ENCODE measurements around the gene PTPRN2.

The PTPRN2 gene

GRCh38 chr7:157525491-157525915 lies 1062.1 kb downstream of the PTPRN2 start:
- no peak overlapping the region for H3K9ac ChIP-seq (ENCODE audit: low read depth, low read length)
- H3K9me3 ChIP-seq (ENCODE audit: control insufficient read depth, insufficient read depth, low read length) = no peaks in the 10 kb centered on the region
- H3K36me3 ChIP-seq (ENCODE audit: insufficient read depth, low read length) = no peaks in the 10 kb centered on the region
- H3K4me1 ChIP-seq (ENCODE audit: insufficient read depth, low read length) = no peaks in the 10 kb centered on the region

- Histone ChIP-seq H3K9me3 (ENCODE audit: control insufficient read depth, insufficient read depth, low read length) (no peaks in the 10 kb centered on the region), H3K36me3 (ENCODE audit: insufficient read depth, low read length) (no peaks in the 10 kb centered on the region), H3K4me1 (ENCODE audit: insufficient read depth, low read length) (no peaks in the 10 kb centered on the region), H3K9ac (ENCODE audit: low read depth, low read length) (no peak overlapping the region)
These were observed 1062.9 kb downstream of the PTPRN2 start for GRCh38 chr7:157524731-157525130.

- Histone ChIP-seq H3K9me3 (ENCODE audit: control insufficient read depth, insufficient read depth, low read length) (no peaks in the 10 kb centered on the region), H3K9ac (ENCODE audit: low read depth, low read length) (no peak overlapping the region), H3K4me1 (ENCODE audit: insufficient read depth, low read length) (no peaks in the 10 kb centered on the region), H3K36me3 (ENCODE audit: insufficient read depth, low read length) (no peaks in the 10 kb centered on the region)
These were observed 1063.7 kb downstream of the PTPRN2 start for GRCh38 chr7:157523766-157524421.

- no peak overlapping the region for H3K9ac ChIP-seq (ENCODE audit: low read depth, low read length)
- H3K9me3 ChIP-seq (ENCODE audit: control insufficient read depth, insufficient read depth, low read length) = no peaks in the 10 kb centered on the region
- no peaks in the 10 kb centered on the region for H3K4me1 ChIP-seq (ENCODE audit: insufficient read depth, low read length)
- H3K36me3 ChIP-seq (ENCODE audit: insufficient read depth, low read length) = no peaks in the 10 kb centered on the region
These were observed 1064.3 kb downstream of the PTPRN2 start for GRCh38 chr7:157523371-157523765.

DNA sequence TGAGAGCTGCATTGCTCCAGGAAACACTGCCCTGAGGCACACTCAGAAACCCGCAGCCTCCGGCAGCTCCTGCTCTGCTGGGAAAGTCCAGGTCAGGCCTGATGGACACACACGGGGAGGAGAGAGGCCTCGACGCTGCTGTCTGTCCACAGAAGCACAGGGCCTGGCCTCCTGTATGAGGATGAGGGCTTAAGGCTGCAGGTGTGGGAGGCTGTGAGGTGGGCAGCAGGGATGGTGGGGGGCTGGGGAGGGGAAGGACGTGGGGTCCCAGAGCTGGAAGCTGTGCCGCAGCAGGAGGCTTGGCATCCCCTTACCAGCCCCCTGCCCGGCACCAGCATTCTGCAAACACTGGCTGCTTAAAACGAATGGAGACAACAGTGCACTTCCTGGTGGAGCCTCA lies 1064.7 kb downstream of the PTPRN2 start:
- H3K4me1 ChIP-seq (ENCODE audit: insufficient read depth, low read length) = no peaks in the 10 kb centered on the region
- no peaks in the 10 kb centered on the region for H3K36me3 ChIP-seq (ENCODE audit: insufficient read depth, low read length)
- H3K9ac ChIP-seq (ENCODE audit: low read depth, low read length) = no peak overlapping the region
- H3K9me3 ChIP-seq (ENCODE audit: control insufficient read depth, insufficient read depth, low read length) = no peaks in the 10 kb centered on the region

DNA sequence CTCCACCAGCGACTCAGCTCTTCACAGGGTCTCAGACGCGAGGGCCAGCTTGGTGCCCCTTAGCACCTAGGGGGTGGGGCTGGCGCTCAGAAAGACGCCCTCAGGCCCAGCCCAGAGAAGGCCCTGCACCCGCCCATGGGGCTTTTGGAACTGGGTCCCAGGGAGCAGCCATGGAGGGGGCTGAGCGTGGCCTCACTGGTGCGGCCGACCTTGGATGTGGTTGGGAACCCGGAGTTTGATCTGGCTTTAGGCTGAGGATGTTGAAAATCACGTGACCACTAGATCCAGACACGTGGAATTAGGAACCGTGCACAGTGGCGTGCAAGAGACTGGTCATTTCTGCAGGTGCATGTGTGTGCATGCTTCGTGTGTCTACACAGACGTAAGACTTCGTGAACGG lies 1065.4 kb downstream of the PTPRN2 start:
- Histone ChIP-seq H3K9ac (ENCODE audit: low read depth, low read length) (no peak overlapping the region), H3K4me1 (ENCODE audit: insufficient read depth, low read length) (no peaks in the 10 kb centered on the region), H3K9me3 (ENCODE audit: control insufficient read depth, insufficient read depth, low read length) (no peaks in the 10 kb centered on the region), H3K36me3 (ENCODE audit: insufficient read depth, low read length) (no peaks in the 10 kb centered on the region)

GRCh38 chr7:157521752-157522151 lies 1065.9 kb downstream of the PTPRN2 start:
- no peak overlapping the region for H3K9ac ChIP-seq (ENCODE audit: low read depth, low read length)
- no peaks in the 10 kb centered on the region for H3K4me1 ChIP-seq (ENCODE audit: insufficient read depth, low read length)
- H3K9me3 ChIP-seq (ENCODE audit: control insufficient read depth, insufficient read depth, low read length) = no peaks in the 10 kb centered on the region
- no peaks in the 10 kb centered on the region for H3K36me3 ChIP-seq (ENCODE audit: insufficient read depth, low read length)

DNA sequence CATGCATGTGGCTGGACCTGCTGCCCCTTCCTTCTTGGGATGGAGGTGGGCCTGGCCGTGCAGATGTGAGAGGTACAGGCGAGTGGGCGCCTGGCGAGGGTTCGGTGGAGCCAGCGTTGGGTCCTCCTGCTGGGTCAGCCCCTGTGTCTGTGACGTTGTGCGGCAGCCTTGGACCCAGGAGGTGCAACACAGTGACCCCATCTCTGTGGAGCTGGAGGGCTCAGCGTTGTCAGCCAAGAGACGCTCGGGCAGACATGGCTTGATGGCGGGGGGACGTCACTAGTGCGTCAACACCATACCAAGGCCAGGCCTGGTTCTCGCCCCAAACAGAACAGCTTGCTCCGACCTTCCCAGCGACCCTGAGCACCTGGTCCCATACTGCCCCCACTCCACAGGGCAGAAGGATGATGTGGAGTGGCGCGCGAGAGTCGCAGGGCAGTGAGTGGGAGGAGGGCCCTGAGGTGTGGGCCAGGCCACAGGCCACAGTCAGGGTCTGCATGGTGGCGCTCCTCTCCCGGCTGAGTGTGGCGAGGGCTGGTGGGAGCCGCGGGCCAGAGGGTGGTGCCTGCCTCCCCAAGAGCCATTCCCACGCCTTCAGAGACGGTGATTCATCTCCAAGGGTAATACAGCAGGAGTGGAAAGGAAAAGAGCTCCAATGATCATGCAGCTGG lies 1066.4 kb downstream of the PTPRN2 start:
- Histone ChIP-seq H3K4me1 (ENCODE audit: insufficient read depth, low read length) (no peaks in the 10 kb centered on the region), H3K9me3 (ENCODE audit: control insufficient read depth, insufficient read depth, low read length) (no peaks in the 10 kb centered on the region; the same call in 1 of the 2 replicates), H3K36me3 (ENCODE audit: insufficient read depth, low read length) (no peaks in the 10 kb centered on the region), H3K9ac (ENCODE audit: low read depth, low read length) (no peak overlapping the region)

DNA sequence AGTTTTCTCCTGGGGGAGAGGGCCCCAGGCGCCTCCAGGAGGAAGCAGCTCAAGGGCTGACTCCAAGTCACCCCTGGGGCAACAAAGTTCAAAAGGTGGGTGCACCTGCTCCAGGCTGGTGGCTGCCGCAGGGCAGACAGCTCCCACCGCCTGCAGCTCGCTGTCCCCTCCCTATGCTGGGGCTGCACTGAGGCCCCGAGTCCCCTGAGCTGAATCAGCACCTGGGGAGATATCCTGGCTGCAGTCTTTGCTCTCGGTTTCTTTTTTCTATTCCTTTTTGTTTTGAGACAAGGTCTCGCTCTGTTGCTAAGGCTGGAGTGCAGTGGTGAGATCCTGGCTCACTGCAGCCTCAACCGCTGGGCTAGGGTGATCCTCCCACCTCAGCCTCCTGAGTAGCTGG lies 1067.4 kb downstream of the PTPRN2 start:
- no peaks in the 10 kb centered on the region for H3K4me1 ChIP-seq (ENCODE audit: insufficient read depth, low read length)
- H3K9ac ChIP-seq (ENCODE audit: low read depth, low read length) = no peak overlapping the region
- no peaks in the 10 kb centered on the region for H3K36me3 ChIP-seq (ENCODE audit: insufficient read depth, low read length)
- H3K9me3 ChIP-seq (ENCODE audit: control insufficient read depth, insufficient read depth, low read length) = no peaks in the 10 kb centered on the region; the same call in 1 of the 2 replicates

GRCh38 chr7:157519798-157520244 lies 1067.8 kb downstream of the PTPRN2 start:
- H3K4me1 ChIP-seq (ENCODE audit: insufficient read depth, low read length) = no peaks in the 10 kb centered on the region
- H3K9me3 ChIP-seq (ENCODE audit: control insufficient read depth, insufficient read depth, low read length) = no peaks in the 10 kb centered on the region; the same call in 1 of the 2 replicates
- no peak overlapping the region for H3K9ac ChIP-seq (ENCODE audit: low read depth, low read length)

GRCh38 chr7:157519246-157519645 lies 1068.4 kb downstream of the PTPRN2 start:
- Histone ChIP-seq H3K36me3 (ENCODE audit: insufficient read depth, low read length) (no peaks in the 10 kb centered on the region), H3K9ac (ENCODE audit: low read depth, low read length) (no peak overlapping the region), H3K4me1 (ENCODE audit: insufficient read depth, low read length) (no peaks in the 10 kb centered on the region), H3K9me3 (ENCODE audit: control insufficient read depth, insufficient read depth, low read length) (no peaks in the 10 kb centered on the region; the same call in 1 of the 2 replicates)

More at GRCh38 chr7:157519798-157520244, 1067.8 kb downstream of the PTPRN2 start:
- H3K36me3 ChIP-seq (ENCODE audit: insufficient read depth, low read length) = no peaks in the 10 kb centered on the region

DNA sequence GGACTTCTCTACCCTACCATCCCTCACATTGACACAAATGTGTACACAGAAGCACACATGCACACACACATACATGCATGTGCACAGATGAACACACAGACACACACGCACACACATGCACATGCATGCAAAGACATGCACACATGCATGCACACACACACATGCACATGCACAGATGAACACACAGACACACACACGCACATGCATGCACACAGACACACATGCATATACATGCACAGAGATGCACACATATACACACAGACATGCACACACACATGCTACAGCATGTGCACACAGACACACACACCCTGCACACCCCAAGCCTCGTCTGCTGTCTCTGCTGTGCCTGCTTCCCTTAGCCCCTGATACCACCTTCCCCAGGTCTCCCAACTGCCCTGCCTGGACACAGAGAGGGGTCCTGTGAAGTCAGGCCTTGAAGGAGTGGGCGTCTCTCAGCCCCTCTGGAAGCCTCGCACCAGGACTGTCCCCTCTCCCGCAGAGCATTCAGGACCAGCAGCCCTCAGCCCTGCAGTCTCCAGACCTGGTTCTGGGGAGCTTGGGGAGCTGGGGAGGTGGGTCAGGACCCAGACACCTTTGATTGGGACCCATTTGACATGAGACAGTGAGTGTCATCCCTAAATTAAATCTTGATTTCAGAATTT lies 1069.0 kb downstream of the PTPRN2 start:
- Histone ChIP-seq H3K4me1 (ENCODE audit: insufficient read depth, low read length) (no peaks in the 10 kb centered on the region), H3K9ac (ENCODE audit: low read depth, low read length) (no peak overlapping the region), H3K9me3 (ENCODE audit: control insufficient read depth, insufficient read depth, low read length) (no peaks in the 10 kb centered on the region; the same call in 1 of the 2 replicates), H3K36me3 (ENCODE audit: insufficient read depth, low read length) (no peaks in the 10 kb centered on the region)

DNA sequence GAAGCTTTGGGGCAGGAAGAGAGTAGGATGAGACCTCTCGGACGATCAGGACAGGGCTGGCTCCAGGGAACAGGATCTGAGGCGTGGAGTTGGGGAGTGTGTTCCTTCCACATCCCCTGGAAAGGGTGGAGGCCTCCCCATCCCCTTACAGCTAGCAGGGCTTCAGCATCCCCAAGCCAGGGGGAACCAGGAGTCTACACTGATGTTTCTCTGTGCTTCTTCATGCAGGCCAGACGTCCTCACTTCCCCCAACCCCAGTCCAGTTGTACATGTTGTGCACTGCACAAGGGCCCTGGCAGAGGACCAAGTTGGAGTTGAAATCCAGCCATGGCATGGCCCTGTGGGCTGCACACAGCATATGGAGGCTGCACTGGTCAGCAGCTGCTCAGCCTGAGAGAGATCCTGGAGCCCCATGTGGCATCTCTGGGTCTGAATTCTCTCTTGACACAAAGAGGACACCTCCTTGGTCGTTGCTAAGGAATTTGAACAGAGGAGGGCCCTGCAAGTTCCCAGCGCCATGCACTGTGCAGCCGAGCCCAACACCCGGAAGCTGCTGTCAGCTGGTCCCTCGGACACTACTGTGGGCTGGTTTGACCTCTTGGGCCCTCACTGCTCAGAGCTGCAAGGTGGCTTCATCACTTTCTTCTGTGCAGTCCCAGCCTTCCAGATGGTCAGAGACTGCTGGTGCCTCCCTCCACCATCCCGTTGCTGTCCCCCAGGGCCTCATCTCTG lies 1069.7 kb downstream of the PTPRN2 start:
- Histone ChIP-seq H3K36me3 (ENCODE audit: insufficient read depth, low read length) (no peaks in the 10 kb centered on the region), H3K9me3 (ENCODE audit: control insufficient read depth, insufficient read depth, low read length) (no peaks in the 10 kb centered on the region; the same call in 1 of the 2 replicates), H3K9ac (ENCODE audit: low read depth, low read length) (no peak overlapping the region), H3K4me1 (ENCODE audit: insufficient read depth, low read length) (no peaks in the 10 kb centered on the region)

All from ES-I3 (cell line).